Measurements from ENCODE around the gene PPM1E.

DNA sequence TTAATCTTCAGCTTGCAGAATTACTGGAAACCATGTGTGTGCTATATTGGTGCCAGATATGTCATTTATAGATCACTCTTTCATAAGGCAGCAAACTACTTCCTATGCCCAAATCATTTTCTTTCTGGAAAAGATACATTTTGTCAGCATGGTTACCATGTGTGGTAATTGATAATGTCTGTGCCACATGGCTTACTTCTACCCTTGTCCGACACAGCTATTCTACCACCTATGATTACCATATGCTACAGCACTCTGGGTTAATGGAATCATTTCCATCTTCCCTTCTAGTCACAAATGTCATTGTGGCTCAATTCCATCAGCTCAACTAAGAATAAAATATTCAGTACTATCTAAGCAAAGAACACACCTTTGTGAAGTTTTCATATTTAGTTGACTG lies 8.0 kb upstream of the PPM1E start:
- TF ChIP-seq, protein P1, sequence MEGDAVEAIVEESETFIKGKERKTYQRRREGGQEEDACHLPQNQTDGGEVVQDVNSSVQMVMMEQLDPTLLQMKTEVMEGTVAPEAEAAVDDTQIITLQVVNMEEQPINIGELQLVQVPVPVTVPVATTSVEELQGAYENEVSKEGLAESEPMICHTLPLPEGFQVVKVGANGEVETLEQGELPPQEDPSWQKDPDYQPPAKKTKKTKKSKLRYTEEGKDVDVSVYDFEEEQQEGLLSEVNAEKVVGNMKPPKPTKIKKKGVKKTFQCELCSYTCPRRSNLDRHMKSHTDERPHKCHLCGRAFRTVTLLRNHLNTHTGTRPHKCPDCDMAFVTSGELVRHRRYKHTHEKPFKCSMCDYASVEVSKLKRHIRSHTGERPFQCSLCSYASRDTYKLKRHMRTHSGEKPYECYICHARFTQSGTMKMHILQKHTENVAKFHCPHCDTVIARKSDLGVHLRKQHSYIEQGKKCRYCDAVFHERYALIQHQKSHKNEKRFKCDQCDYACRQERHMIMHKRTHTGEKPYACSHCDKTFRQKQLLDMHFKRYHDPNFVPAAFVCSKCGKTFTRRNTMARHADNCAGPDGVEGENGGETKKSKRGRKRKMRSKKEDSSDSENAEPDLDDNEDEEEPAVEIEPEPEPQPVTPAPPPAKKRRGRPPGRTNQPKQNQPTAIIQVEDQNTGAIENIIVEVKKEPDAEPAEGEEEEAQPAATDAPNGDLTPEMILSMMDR (IDR thresholded peaks at IDR 0.05), result no peak
- no peak for TF ChIP-seq POLR2A (IDR thresholded peaks at IDR 0.05)

All from body of pancreas (tissue), 4 donors.